Endothelial cell (in vitro differentiated cells): ENCODE results near the gene PHYH. TPM values are rescaled to one million over a fixed set of nuclear protein-coding genes. Genes with fewer than 3 reads are reported as not detected.
"Not testable (repeated sequence)": the region's sequence is repeated elsewhere in the genome, so short reads cannot be mapped to it uniquely, and the experiment has no call there.

Experiments
- DNase-seq: peaks from one replicate; pipeline ENCODE4 v3.0.0; 2021; ENCODE audit warnings: low spot score
- H3K27ac Mint-ChIP-seq: one replicate; pipeline ENCODE4 v1.8.0; 2021; ENCODE audit warnings: mixed read lengths, inconsistent platforms; ENCODE audit not compliant: unreplicated experiment
- H3K27me3 Mint-ChIP-seq: one replicate; pipeline ENCODE4 v1.8.0; 2021; ENCODE audit warnings: mild to moderate bottlenecking, moderate library complexity, mixed read lengths, inconsistent platforms; ENCODE audit not compliant: unreplicated experiment
- H3K36me3 Mint-ChIP-seq: one replicate; pipeline ENCODE4 v1.8.0; 2021; ENCODE audit warnings: mild to moderate bottlenecking, low read depth, mixed read lengths, inconsistent platforms; ENCODE audit not compliant: unreplicated experiment
- H3K4me1 Mint-ChIP-seq: one replicate; pipeline ENCODE4 v1.8.0; 2021; ENCODE audit warnings: mild to moderate bottlenecking, mixed read lengths, inconsistent platforms; ENCODE audit not compliant: unreplicated experiment
- H3K4me3 Mint-ChIP-seq: one replicate; pipeline ENCODE4 v1.8.0; 2021; ENCODE audit warnings: mild to moderate bottlenecking, mixed read lengths, inconsistent platforms; ENCODE audit not compliant: unreplicated experiment
- H3K9me3 Mint-ChIP-seq: one replicate; pipeline ENCODE4 v1.8.0; 2021; ENCODE audit warnings: mixed read lengths, inconsistent platforms; ENCODE audit not compliant: unreplicated experiment
- total RNA-seq: library from RNA; stranded (reverse); fragmentation: NEBNext Ultra II Directional; extraction: Animal tissue kit (Norgen Biotek cat#: 25700); gene quantifications from one replicate; pipeline ENCODE4 v1.2.1, GENCODE V29; 2021; ENCODE audit not compliant: unreplicated experiment
- TF ChIP-seq, protein P1 (sequence below): fragments of 200-600 bp; sonication (generic); IDR thresholded peaks from one replicate; pipeline ENCODE4 v1.5.0; 2021; ENCODE audit warnings: antibody characterized with exemption; ENCODE audit not compliant: unreplicated experiment

PHYH gene
- total RNA-seq, 1 donor from 2014 or later, result 10.2 TPM

DNA sequence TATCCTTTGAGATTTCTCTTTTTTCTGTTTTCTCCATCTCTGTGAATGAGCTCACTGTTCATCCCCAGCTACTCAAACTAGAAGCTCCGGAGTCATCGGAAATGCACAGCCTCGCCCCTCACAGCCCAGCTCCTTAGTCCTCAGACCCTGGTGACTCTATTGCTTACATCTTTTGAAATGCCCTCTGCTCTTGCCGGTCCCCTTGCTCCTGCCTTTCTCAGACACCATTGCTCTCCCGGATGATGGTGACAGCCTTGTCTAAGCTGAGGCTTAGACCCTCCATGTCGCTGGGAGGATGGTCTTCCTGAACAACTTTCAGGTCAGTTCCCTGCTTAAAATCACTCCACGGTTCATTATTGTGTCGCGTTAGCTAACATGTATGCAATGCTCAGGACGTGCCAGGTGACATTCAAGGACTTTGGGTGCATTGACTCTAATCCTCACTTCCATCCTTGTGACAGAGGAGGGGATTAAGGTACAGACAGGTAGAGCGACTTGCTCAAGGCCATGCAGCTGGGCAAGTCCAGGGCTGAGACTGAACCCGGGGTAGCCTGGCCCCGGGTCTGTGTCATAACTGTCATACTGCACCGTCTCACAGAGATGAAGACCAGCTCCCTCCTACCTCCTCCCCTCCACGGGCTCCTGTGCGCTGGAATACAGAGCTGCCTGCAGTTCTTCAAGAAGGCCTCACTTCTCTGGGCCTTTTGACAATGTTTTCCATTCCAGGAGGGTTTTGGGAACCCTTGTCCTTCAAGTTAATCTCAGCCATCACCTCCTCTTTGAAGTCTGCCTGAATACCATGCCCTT, 61.4 kb downstream of the PHYH start:
- peaks cover 3% of the 10 kb centered on the region for H3K27me3 Mint-ChIP-seq
- H3K27ac Mint-ChIP-seq, result no peak overlapping the region

DNA sequence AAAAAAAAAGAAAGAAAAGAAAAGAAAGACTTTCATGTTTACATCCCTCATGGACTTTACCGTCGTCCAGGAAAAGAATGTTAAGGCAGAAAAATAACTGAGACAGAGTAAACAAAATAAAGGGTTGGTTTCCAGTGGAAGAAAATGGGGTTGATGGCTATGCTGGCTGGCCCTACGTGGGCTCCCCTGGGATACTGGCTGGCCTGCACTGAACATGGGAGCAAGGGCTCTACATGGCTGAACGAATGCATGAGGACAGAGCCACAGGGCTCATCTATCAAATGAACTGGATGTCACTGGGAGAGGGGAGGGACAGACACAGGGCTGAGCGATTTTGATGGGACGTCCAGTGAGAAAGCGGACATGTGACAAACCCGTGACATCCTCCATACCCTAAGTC, 63.2 kb downstream of the PHYH start:
- Mint-ChIP-seq H3K4me3 (no peak overlapping the region), H3K4me1 (peaks cover 7% of the 10 kb centered on the region), H3K9me3 (no peaks in the 10 kb centered on the region), H3K36me3 (no peaks in the 10 kb centered on the region), H3K27me3 (peaks cover 3% of the 10 kb centered on the region), H3K27ac (no peak overlapping the region)
- TF ChIP-seq, protein P1, sequence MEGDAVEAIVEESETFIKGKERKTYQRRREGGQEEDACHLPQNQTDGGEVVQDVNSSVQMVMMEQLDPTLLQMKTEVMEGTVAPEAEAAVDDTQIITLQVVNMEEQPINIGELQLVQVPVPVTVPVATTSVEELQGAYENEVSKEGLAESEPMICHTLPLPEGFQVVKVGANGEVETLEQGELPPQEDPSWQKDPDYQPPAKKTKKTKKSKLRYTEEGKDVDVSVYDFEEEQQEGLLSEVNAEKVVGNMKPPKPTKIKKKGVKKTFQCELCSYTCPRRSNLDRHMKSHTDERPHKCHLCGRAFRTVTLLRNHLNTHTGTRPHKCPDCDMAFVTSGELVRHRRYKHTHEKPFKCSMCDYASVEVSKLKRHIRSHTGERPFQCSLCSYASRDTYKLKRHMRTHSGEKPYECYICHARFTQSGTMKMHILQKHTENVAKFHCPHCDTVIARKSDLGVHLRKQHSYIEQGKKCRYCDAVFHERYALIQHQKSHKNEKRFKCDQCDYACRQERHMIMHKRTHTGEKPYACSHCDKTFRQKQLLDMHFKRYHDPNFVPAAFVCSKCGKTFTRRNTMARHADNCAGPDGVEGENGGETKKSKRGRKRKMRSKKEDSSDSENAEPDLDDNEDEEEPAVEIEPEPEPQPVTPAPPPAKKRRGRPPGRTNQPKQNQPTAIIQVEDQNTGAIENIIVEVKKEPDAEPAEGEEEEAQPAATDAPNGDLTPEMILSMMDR, result no peak
- DNase-seq, result no peak

More for the DNA sequence above, 61.4 kb downstream of the PHYH start:
- DNase-seq, result no peak
- peaks cover 7% of the 10 kb centered on the region for H3K4me1 Mint-ChIP-seq
- no peak overlapping the region for H3K4me3 Mint-ChIP-seq
- no peaks in the 10 kb centered on the region for H3K36me3 Mint-ChIP-seq
- TF ChIP-seq, protein P1, result no peak
- H3K9me3 Mint-ChIP-seq, result no peaks in the 10 kb centered on the region

DNA sequence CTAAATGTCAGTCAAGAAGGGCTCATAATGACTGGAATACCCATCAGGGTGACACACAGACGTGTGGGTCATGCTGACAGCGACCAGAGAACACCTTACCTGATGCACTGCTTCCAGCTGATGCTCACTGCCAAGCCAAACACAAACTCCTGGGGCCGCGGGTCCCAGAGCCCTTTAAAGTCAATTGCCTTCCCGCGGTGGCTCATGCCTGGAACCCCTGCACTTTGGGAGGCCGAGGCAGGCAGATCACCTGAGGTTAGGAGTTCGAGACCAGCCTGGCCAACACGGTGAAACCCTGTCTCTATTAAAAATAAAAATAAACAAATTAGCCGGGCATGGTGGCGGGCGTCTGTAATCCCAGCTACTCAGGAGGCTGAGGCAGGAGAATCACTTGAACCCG, 65.1 kb downstream of the PHYH start:
- not testable (repeated sequence) for DNase-seq, H3K4me1 Mint-ChIP-seq, H3K36me3 Mint-ChIP-seq, H3K27ac Mint-ChIP-seq, H3K9me3 Mint-ChIP-seq, H3K4me3 Mint-ChIP-seq, H3K27me3 Mint-ChIP-seq

DNA sequence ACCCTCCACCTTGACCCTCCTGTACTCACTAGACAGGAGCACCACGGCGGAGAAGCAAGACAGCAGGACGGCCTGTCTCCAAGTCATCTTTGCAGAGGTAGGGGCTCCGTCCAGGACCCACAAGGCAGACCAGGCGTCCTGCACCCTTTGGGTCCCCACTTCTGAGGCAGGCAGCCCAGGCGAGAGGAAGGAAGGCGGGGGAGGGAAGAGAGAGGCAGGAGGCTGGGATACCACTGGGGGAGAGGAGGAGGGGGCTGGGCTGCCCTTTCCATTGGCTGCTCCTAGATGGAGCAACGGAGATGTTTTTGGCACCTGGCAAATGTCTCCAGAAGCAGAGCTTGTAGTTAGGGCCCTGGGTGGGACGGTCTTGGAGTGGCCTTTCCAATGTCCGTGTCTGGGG, 65.7 kb downstream of the PHYH start, which contains the start of gene UCMA:
Gene UCMA (minus strand): TSS at position 203 of the 400 bp plus-strand sequence. CDS start 116 bp downstream, at position 87.
- no peak for DNase-seq
- Mint-ChIP-seq H3K9me3 (no peaks in the 10 kb centered on the region), H3K36me3 (no peaks in the 10 kb centered on the region), H3K27me3 (peaks cover 3% of the 10 kb centered on the region), H3K4me1 (peaks cover 7% of the 10 kb centered on the region), H3K27ac (no peak within 1 kb of the TSS), H3K4me3 (no peak within 1 kb of the TSS)
- TF ChIP-seq, protein P1, result no peak

DNA sequence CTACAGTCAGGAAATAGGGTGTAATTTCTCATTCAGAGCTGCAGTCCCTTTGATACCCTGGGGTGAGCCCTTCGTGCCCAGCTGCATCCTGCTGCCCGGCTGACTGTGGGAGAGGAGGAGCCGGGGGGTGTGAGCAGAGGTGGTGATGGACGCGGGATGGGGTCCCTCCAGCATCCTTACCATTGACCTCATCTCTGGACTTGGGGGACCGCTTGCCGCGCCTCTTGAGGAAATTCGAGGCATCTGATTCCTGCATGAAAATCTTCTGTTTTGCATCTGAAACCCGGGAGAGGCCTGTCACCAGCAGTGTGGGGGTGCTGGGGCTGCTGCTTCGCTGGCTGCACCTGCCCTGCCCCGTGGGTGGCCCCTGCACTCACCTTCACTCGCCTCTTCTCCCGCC, 66.5 kb downstream of the PHYH start:
- H3K4me3 Mint-ChIP-seq, result no peak overlapping the region
- H3K27me3 Mint-ChIP-seq, result peaks cover 3% of the 10 kb centered on the region
- peaks cover 7% of the 10 kb centered on the region for H3K4me1 Mint-ChIP-seq
- H3K36me3 Mint-ChIP-seq, result no peaks in the 10 kb centered on the region
- TF ChIP-seq, protein P1, result no peak
- H3K9me3 Mint-ChIP-seq, result no peaks in the 10 kb centered on the region
- no peak overlapping the region for H3K27ac Mint-ChIP-seq
- no peak for DNase-seq
